Panc1 (cell line): ENCODE data around the gene ANKEF1. TPM values are rescaled to one million over a fixed set of nuclear protein-coding genes. Genes with fewer than 3 reads are reported as not detected.

Experiments used
- ATAC-seq: fragments of 200-7000 bp; cut with Tn5 transposase; 2 replicates; pipeline ENCODE4 v1.9.1; 2020; ENCODE audit warnings: mild to moderate bottlenecking, moderate library complexity
- BruUV-seq: library from RNA; stranded (reverse); fragments of 400-500 nt; replicated peaks from 2 replicates; lab custom pipeline; 2021; lab: Mats Ljungman, UMichigan
- CTCF ChIA-PET: fragments of 300-600 bp; sonication (Branson Sonifier 250); formaldehyde crosslinking; loops from one replicate; lab custom pipeline; 2022; ENCODE audit warnings: antibody characterized with exemption; lab: Charles Lee
- POLR2A ChIA-PET: fragments of 300-600 bp; sonication (Branson Sonifier 250); formaldehyde crosslinking; loops from one replicate; lab custom pipeline; 2022; ENCODE audit warnings: antibody characterized with exemption; lab: Charles Lee
- DNase-seq: peaks from one replicate; pipeline ENCODE4 v3.0.0-alpha.2; 2010; ENCODE audit warnings: low read depth, low spot score
- H3K27ac ChIP-seq: 2 replicates; pipeline ENCODE4 v1.5.1; 2011; ENCODE audit warnings: mild to moderate bottlenecking, low read length, inconsistent platforms
- H3K27me3 ChIP-seq: fragments of 200-500 bp; sonication (Bioruptor generic); 2 replicates; pipeline ENCODE4 v1.6.0; 2014; ENCODE audit warnings: low read length, inconsistent platforms; ENCODE audit not compliant: control insufficient read depth, insufficient read depth
- H3K36me3 ChIP-seq: fragments of 200-500 bp; sonication (Bioruptor generic); 2 replicates; pipeline ENCODE4 v1.5.1; 2014; ENCODE audit warnings: inconsistent platforms, mild to moderate bottlenecking, low read length, moderate library complexity; ENCODE audit not compliant: control insufficient read depth, insufficient read depth
- H3K4me1 ChIP-seq: 2 replicates; pipeline ENCODE4 v1.5.1; 2011; ENCODE audit warnings: inconsistent platforms, mild to moderate bottlenecking, low read length, moderate library complexity; ENCODE audit not compliant: control insufficient read depth, insufficient read depth
- H3K4me3 ChIP-seq, 2 experiments: 2 replicates each; pipeline ENCODE4 v1.5.1; 2011 to 2012; ENCODE audit warnings: low read depth in 2 of 2, low read length in 2 of 2, mild to moderate bottlenecking in 2 of 2, inconsistent platforms in 1 of 2, moderate library complexity in 1 of 2
- H3K9me3 ChIP-seq: fragments of 200-500 bp; sonication (Bioruptor generic); 2 replicates; pipeline ENCODE4 v1.5.1; 2014; ENCODE audit warnings: low read depth, mild to moderate bottlenecking, inconsistent platforms, low read length, moderate library complexity; ENCODE audit not compliant: control insufficient read depth, insufficient read depth
- POLR2AphosphoS5 ChIP-seq: IDR thresholded peaks from 2 replicates; pipeline ENCODE4 v1.6.1; 2012; ENCODE audit warnings: mild to moderate bottlenecking, low read depth, low read length, moderate library complexity
- REST ChIP-seq, 2 experiments: IDR thresholded peaks; 2 replicates each; pipeline ENCODE4 v1.6.1; 2011 to 2012; ENCODE audit warnings: low read depth in 2 of 2, control low read depth in 1 of 2, low read length in 1 of 2, mild to moderate bottlenecking in 1 of 2, moderate library complexity in 1 of 2; ENCODE audit not compliant: insufficient read depth in 1 of 2
- SIN3A ChIP-seq: IDR thresholded peaks from 2 replicates; pipeline ENCODE4 v1.6.1; 2012; ENCODE audit warnings: low read depth, mild to moderate bottlenecking, low read length, moderate library complexity, borderline replicate concordance; ENCODE audit not compliant: insufficient read depth
- TCF7L2 ChIP-seq: IDR thresholded peaks from 2 replicates; pipeline ENCODE4 v1.6.1; 2011; ENCODE audit warnings: mild to moderate bottlenecking, low read depth, low read length, inconsistent platforms
- in situ Hi-C: cut with HindIII; loops from 2 replicates; pipeline ENCODE4 v1.10.0; 2016; ENCODE audit warnings: low sequenced_read_pairs, low pct_unique_long_range_greater_than_20kb
- intact Hi-C: fragments of 100-400 bp; cut with micrococcal nuclease; formaldehyde crosslinking; loops from one replicate; pipeline ENCODE4 v1.10.0; 2022; ENCODE audit not compliant: unreplicated experiment
- total RNA-seq: library from RNA; stranded (reverse); gene quantifications from one replicate; pipeline ENCODE4 v1.2.1, GENCODE V29; 2021; ENCODE audit not compliant: unreplicated experiment
- TF ChIP-seq, protein P1 (sequence below): fragments of 450-650 bp; IDR thresholded peaks from 2 replicates; pipeline ENCODE4 v1.5.1; 2017; ENCODE audit warnings: mild to moderate bottlenecking

The ANKEF1 gene
- total RNA-seq, 1 experiment from 2014 or later: 6.3 TPM

DNA sequence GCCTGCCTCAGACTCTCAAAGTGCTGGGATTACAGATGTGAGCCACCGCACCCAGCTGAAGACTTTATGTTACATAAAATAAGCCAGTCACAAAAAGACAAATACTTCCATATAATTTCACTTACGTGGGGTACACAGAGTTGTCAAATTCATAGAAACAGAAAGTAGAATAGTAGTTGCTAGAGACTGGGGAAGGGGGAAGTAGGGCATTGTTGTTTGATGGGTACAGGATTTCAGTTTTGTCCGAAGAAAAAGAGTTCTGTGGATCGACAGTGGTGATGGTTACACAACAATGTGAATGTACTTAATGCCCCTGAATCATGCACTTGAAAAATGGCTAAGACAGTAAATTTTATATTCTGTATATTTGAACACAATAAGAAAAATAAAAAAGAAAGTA lies 41.6 kb upstream of the ANKEF1 start:
- DNase-seq (no peak), ATAC-seq (no peak)
- H3K4me3 ChIP-seq: no peak overlapping the region
- intact Hi-C loops: no loop called here
- H3K27me3 ChIP-seq: no peaks in the 10 kb centered on the region
- POLR2A ChIA-PET: no interaction called here
- TF ChIP-seq, protein P1, sequence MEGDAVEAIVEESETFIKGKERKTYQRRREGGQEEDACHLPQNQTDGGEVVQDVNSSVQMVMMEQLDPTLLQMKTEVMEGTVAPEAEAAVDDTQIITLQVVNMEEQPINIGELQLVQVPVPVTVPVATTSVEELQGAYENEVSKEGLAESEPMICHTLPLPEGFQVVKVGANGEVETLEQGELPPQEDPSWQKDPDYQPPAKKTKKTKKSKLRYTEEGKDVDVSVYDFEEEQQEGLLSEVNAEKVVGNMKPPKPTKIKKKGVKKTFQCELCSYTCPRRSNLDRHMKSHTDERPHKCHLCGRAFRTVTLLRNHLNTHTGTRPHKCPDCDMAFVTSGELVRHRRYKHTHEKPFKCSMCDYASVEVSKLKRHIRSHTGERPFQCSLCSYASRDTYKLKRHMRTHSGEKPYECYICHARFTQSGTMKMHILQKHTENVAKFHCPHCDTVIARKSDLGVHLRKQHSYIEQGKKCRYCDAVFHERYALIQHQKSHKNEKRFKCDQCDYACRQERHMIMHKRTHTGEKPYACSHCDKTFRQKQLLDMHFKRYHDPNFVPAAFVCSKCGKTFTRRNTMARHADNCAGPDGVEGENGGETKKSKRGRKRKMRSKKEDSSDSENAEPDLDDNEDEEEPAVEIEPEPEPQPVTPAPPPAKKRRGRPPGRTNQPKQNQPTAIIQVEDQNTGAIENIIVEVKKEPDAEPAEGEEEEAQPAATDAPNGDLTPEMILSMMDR: no peak
- TF ChIP-seq POLR2AphosphoS5 (no peak), REST (IDR thresholded peaks at IDR 0.05; ENCODE audit: insufficient read depth in 1 of 2, low read depth in 2 of 2, low read length in 1 of 2) (no peak), SIN3A (no peak), TCF7L2 (no peak)
- H3K9me3 ChIP-seq: no peaks in the 10 kb centered on the region
- H3K4me1 ChIP-seq: no peaks in the 10 kb centered on the region
- no peak overlapping the region for H3K27ac ChIP-seq
- BruUV-seq: no TSS peak
- no peaks in the 10 kb centered on the region for H3K36me3 ChIP-seq
- CTCF ChIA-PET: no interaction called here
- in situ Hi-C loops: no loop called here

DNA sequence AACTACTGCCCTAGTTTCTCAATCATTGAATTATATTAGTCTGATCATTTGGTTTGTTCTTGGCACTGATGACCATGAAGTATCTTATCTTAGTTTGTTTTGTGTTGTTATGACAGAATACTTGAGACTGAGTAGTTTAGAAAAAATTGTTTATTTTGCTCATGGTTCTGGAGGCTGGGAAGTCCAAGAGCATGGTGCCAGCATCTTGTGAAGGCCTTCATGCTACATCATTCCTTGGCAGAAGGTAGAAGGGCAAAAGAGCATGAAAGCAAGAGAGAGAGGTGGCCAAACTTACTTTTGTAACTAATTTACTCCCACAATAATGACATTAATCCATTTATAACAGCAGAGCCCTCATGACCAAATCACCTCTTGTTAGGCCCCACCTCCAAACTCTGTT lies 40.1 kb upstream of the ANKEF1 start:
- TF ChIP-seq TCF7L2: no peak
- TF ChIP-seq SIN3A: no peak
- no peak for TF ChIP-seq POLR2AphosphoS5
- no peak for TF ChIP-seq REST (IDR thresholded peaks at IDR 0.05; ENCODE audit: insufficient read depth in 1 of 2, low read depth in 2 of 2, low read length in 1 of 2)
- Histone ChIP-seq H3K27ac (no peak overlapping the region), H3K36me3 (no peaks in the 10 kb centered on the region), H3K4me3 (no peak overlapping the region), H3K9me3 (no peaks in the 10 kb centered on the region), H3K27me3 (no peaks in the 10 kb centered on the region), H3K4me1 (no peaks in the 10 kb centered on the region)
- ChIA-PET POLR2A (no interaction called here), CTCF (no interaction called here)
- intact Hi-C loops (no loop called here), in situ Hi-C loops (no loop called here)
- DNase-seq (no peak), ATAC-seq (no peak)
- BruUV-seq: no TSS peak
